ENCODE results near the gene HMX2.

Gene HMX2

GRCh38 chr10:123126246-123126645 is 21.7 kb upstream of the HMX2 start:
- DNase-seq, result no peak
- Histone ChIP-seq H4K12ac (ENCODE audit: low read depth, low read length) (no peak overlapping the region), H3K4me1 (ENCODE audit: control insufficient read depth in 1 of 2, insufficient read depth in 2 of 2, low read length in 2 of 2) (no peaks in the 10 kb centered on the region), H3K4me3 (ENCODE audit: low read depth, low read length) (no peak overlapping the region), H3K9ac (ENCODE audit: low read length) (no peak overlapping the region), H4K91ac (ENCODE audit: low read depth, low read length) (no peak overlapping the region), H3K18ac (ENCODE audit: low read length) (no peak overlapping the region), H4K8ac (ENCODE audit: low read depth, low read length) (no peak overlapping the region), H3K36me3 (ENCODE audit: control insufficient read depth in 1 of 2, insufficient read depth in 2 of 2, low read length in 2 of 2) (no peaks in the 10 kb centered on the region), H2AFZ (ENCODE audit: insufficient read depth, low read length, poor library complexity) (no peak overlapping the region), H3K27ac (ENCODE audit: low read depth, low read length) (no peak overlapping the region), H2BK12ac (ENCODE audit: low read length) (no peak overlapping the region), H3K4me2 (ENCODE audit: low read length) (no peak overlapping the region), H3K14ac (ENCODE audit: low read length) (no peak overlapping the region), H2BK5ac (ENCODE audit: low read depth, low read length, poor library complexity) (no peak overlapping the region), H2BK120ac (ENCODE audit: insufficient read depth, low read length, poor library complexity) (no peak overlapping the region), H3K23ac (ENCODE audit: low read length) (no peak overlapping the region), H2AK5ac (ENCODE audit: low read length) (no peak overlapping the region), H3K4ac (ENCODE audit: low read depth, low read length) (no peak overlapping the region), H3K9me3 (ENCODE audit: insufficient read depth, low read depth, low read length) (no peaks in the 10 kb centered on the region), H3K27me3 (ENCODE audit: insufficient read depth, low read length) (peaks cover 8% of the 10 kb centered on the region), H3K79me1 (ENCODE audit: low read length) (no peaks in the 10 kb centered on the region), H3K79me2 (ENCODE audit: control insufficient read depth, insufficient read depth, low read length, poor library complexity) (no peaks in the 10 kb centered on the region)
- WGBS (ENCODE audit: extremely low coverage, insufficient coverage, insufficient read length), result no CpG with 5 or more reads among the region's 5 CpGs

- Histone ChIP-seq H2BK12ac (ENCODE audit: low read length) (no peak overlapping the region), H4K8ac (ENCODE audit: low read depth, low read length) (no peak overlapping the region), H2AFZ (ENCODE audit: insufficient read depth, low read length, poor library complexity) (no peak overlapping the region), H3K4me2 (ENCODE audit: low read length) (no peak overlapping the region), H3K18ac (ENCODE audit: low read length) (no peak overlapping the region), H3K79me2 (ENCODE audit: control insufficient read depth, insufficient read depth, low read length, poor library complexity) (no peaks in the 10 kb centered on the region), H3K14ac (ENCODE audit: low read length) (no peak overlapping the region), H2BK5ac (ENCODE audit: low read depth, low read length, poor library complexity) (no peak overlapping the region), H3K9me3 (ENCODE audit: insufficient read depth, low read depth, low read length) (peaks cover 2% of the 10 kb centered on the region), H3K27me3 (ENCODE audit: insufficient read depth, low read length) (peaks cover 32% of the 10 kb centered on the region), H3K4me1 (ENCODE audit: control insufficient read depth in 1 of 2, insufficient read depth in 2 of 2, low read length in 2 of 2) (peaks cover 0 to 5% of the 10 kb centered on the region in 2 experiments), H3K36me3 (ENCODE audit: control insufficient read depth in 1 of 2, insufficient read depth in 2 of 2, low read length in 2 of 2) (no peaks in the 10 kb centered on the region), H3K23ac (ENCODE audit: low read length) (no peak overlapping the region), H4K12ac (ENCODE audit: low read depth, low read length) (no peak overlapping the region), H3K27ac (ENCODE audit: low read depth, low read length) (no peak overlapping the region), H3K9ac (ENCODE audit: low read length) (no peak overlapping the region), H2AK5ac (ENCODE audit: low read length) (no peak overlapping the region), H3K4me3 (ENCODE audit: low read depth, low read length) (no peak overlapping the region), H4K91ac (ENCODE audit: low read depth, low read length) (no peak overlapping the region), H3K4ac (ENCODE audit: low read depth, low read length) (no peak overlapping the region), H3K79me1 (ENCODE audit: low read length) (no peaks in the 10 kb centered on the region), H2BK120ac (ENCODE audit: insufficient read depth, low read length, poor library complexity) (no peak overlapping the region)
- no CpG with 5 or more reads among the region's 4 CpGs for WGBS (ENCODE audit: extremely low coverage, insufficient coverage, insufficient read length)
- DNase-seq, result no peak
Observed at GRCh38 chr10:123129618-123130271, 18.2 kb upstream of the HMX2 start.

GRCh38 chr10:123132576-123133477 is 15.1 kb upstream of the HMX2 start:
- Histone ChIP-seq H3K27me3 (ENCODE audit: insufficient read depth, low read length) (peaks cover 59% of the 10 kb centered on the region), H3K14ac (ENCODE audit: low read length) (no peak overlapping the region)
- peak; percentile 75 to 94 for DNase-seq

GRCh38 chr10:123133541-123134342 is 14.2 kb upstream of the HMX2 start:
- peaks cover 65% of the 10 kb centered on the region for H3K27me3 ChIP-seq (ENCODE audit: insufficient read depth, low read length)
- no peak overlapping the region for H2BK120ac ChIP-seq (ENCODE audit: insufficient read depth, low read length, poor library complexity)
- H3K4me3 ChIP-seq (ENCODE audit: low read depth, low read length), result no peak overlapping the region
- no peaks in the 10 kb centered on the region for H3K36me3 ChIP-seq (ENCODE audit: control insufficient read depth in 1 of 2, insufficient read depth in 2 of 2, low read length in 2 of 2)
- no peak overlapping the region for H3K27ac ChIP-seq (ENCODE audit: low read depth, low read length)
- WGBS (ENCODE audit: extremely low coverage, insufficient coverage, insufficient read length), result no CpG with 5 or more reads among the region's 40 CpGs
- peak overlapping the region; percentile 54 for H3K4me2 ChIP-seq (ENCODE audit: low read length)
- no peak overlapping the region for H4K12ac ChIP-seq (ENCODE audit: low read depth, low read length)
- no peak overlapping the region for H3K14ac ChIP-seq (ENCODE audit: low read length)
- no peak overlapping the region for H2BK5ac ChIP-seq (ENCODE audit: low read depth, low read length, poor library complexity)
- H3K79me1 ChIP-seq (ENCODE audit: low read length), result no peaks in the 10 kb centered on the region
- H3K18ac ChIP-seq (ENCODE audit: low read length), result no peak overlapping the region
- H2AFZ ChIP-seq (ENCODE audit: insufficient read depth, low read length, poor library complexity), result no peak overlapping the region
- no peak overlapping the region for H3K4ac ChIP-seq (ENCODE audit: low read depth, low read length)
- no peak overlapping the region for H3K9ac ChIP-seq (ENCODE audit: low read length)
- H3K79me2 ChIP-seq (ENCODE audit: control insufficient read depth, insufficient read depth, low read length, poor library complexity), result no peaks in the 10 kb centered on the region
- no peak overlapping the region for H4K91ac ChIP-seq (ENCODE audit: low read depth, low read length)
- no peak for DNase-seq
- H2AK5ac ChIP-seq (ENCODE audit: low read length), result no peak overlapping the region
- H4K8ac ChIP-seq (ENCODE audit: low read depth, low read length), result no peak overlapping the region
- H2BK12ac ChIP-seq (ENCODE audit: low read length), result no peak overlapping the region
- peaks cover 15 to 25% of the 10 kb centered on the region in 2 experiments for H3K4me1 ChIP-seq (ENCODE audit: control insufficient read depth in 1 of 2, insufficient read depth in 2 of 2, low read length in 2 of 2)
- peaks cover 5% of the 10 kb centered on the region for H3K9me3 ChIP-seq (ENCODE audit: insufficient read depth, low read depth, low read length)
- H3K23ac ChIP-seq (ENCODE audit: low read length), result no peak overlapping the region

More at GRCh38 chr10:123132576-123133477, 15.1 kb upstream of the HMX2 start:
- Histone ChIP-seq H3K4me2 (ENCODE audit: low read length) (peak overlapping the region; percentile 54), H2BK120ac (ENCODE audit: insufficient read depth, low read length, poor library complexity) (no peak overlapping the region), H4K91ac (ENCODE audit: low read depth, low read length) (no peak overlapping the region), H3K4ac (ENCODE audit: low read depth, low read length) (no peak overlapping the region), H3K23ac (ENCODE audit: low read length) (no peak overlapping the region), H3K4me1 (ENCODE audit: control insufficient read depth in 1 of 2, insufficient read depth in 2 of 2, low read length in 2 of 2) (peaks cover 15 to 25% of the 10 kb centered on the region in 2 experiments), H2AK5ac (ENCODE audit: low read length) (no peak overlapping the region), H3K4me3 (ENCODE audit: low read depth, low read length) (peak overlapping the region; percentile 2), H3K36me3 (ENCODE audit: control insufficient read depth in 1 of 2, insufficient read depth in 2 of 2, low read length in 2 of 2) (no peaks in the 10 kb centered on the region), H4K12ac (ENCODE audit: low read depth, low read length) (no peak overlapping the region), H3K18ac (ENCODE audit: low read length) (no peak overlapping the region), H3K9ac (ENCODE audit: low read length) (no peak overlapping the region), H3K9me3 (ENCODE audit: insufficient read depth, low read depth, low read length) (peaks cover 5% of the 10 kb centered on the region), H3K79me2 (ENCODE audit: control insufficient read depth, insufficient read depth, low read length, poor library complexity) (no peaks in the 10 kb centered on the region), H3K27ac (ENCODE audit: low read depth, low read length) (no peak overlapping the region), H2BK12ac (ENCODE audit: low read length) (no peak overlapping the region), H3K79me1 (ENCODE audit: low read length) (no peaks in the 10 kb centered on the region), H4K8ac (ENCODE audit: low read depth, low read length) (no peak overlapping the region), H2BK5ac (ENCODE audit: low read depth, low read length, poor library complexity) (no peak overlapping the region), H2AFZ (ENCODE audit: insufficient read depth, low read length, poor library complexity) (peak overlapping the region; percentile 12)
- no CpG with 5 or more reads among the region's 48 CpGs for WGBS (ENCODE audit: extremely low coverage, insufficient coverage, insufficient read length)
